NCI-H2107 treated with DMSO at 0.1 percent for 48 hours (cell line): ENCODE results near the gene P2RX3.
"Not testable (repeated sequence)": the region's sequence is repeated elsewhere in the genome, so short reads cannot be mapped to it uniquely, and the experiment has no call there.

Experiments
- DNase-seq: peaks from one replicate; lab custom pipeline; 2025; ENCODE audit not compliant: unreplicated experiment; lab: John Stamatoyannopoulos, UW

Gene P2RX3

DNA sequence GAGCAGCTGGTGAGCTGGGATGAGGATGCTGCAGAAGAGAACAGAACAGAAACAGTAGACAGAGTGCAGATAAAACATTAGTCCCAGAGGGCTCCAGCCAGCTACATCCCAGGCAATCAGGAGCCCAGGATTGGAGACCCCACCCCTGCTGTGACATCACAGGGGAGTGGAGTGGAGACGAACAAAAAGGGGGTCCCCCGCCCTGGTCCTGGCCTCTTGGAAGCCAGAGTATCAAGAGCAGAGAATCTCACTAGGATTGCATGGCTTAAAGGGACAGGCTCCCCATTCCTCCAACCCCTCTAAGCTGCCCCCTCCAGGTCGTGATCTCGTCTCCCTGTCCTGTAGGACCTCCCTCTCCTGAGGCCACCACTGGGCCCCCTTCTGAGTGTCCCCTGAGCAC, at the start of gene P2RX3:
P2RX3 (plus strand) TSS at position 211 of the 400 bp plus-strand sequence. CDS start 199 bp downstream, outside the sequence.
- DNase-seq, result no peak

DNA sequence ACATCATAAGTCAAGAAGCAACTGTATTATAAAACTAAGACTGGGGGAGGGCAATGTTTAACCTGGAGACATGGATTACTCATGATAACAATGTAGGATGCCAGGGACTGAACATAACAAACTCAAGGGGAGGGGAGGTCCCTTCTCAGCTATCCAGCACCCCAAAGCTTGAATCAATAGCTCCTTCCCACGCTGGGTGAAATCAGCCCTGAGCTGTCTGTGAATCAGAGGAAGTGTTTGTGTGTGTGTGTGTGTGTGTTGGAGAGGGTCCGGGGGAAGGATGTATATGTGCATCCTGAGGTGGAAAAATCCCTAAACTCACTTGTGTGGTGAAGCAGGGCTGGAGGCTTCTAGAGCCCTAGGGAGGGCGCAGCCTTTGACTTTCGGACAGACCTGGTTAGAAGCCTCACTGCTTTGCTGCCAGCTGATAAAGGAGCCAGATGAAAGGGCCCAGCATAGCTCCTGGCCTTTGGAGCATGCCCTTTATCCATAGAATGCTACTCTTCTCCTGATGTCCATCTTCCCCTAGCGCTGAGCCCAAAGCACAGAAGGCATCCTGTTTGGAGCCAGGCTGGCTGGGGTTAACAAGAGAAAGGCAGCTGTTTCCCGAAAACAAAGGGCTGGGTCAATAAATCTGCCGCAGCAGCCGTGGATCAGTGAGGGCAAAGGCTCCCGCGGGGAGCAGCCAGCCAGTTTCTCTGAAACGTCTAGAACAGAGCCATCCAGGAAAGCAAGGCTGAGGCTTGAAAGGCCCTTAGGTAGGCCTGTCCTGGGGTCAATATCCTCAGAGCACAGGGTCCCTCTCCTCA, 49.2 kb upstream of the P2RX3 start:
- DNase-seq, result peak; percentile 37

DNA sequence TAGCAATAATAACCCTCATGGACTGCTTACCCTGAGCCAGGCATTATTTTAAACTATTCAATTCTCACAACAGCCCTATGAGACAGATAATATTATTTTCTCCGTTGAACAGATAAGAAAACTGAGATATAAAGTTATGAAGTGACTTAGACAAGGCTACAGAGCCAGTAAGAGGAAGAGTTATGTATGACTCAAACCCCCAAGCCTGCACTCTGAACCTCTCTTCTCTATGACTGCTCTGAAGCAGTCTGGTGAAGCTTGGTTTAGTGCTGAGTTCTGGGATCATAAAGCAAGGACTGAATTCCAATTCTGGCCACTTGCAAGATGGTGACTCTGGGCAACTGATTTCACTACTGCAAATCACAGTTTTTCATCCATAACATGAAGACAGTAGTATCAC, 47.9 kb upstream of the P2RX3 start:
- DNase-seq, result no peak

DNA sequence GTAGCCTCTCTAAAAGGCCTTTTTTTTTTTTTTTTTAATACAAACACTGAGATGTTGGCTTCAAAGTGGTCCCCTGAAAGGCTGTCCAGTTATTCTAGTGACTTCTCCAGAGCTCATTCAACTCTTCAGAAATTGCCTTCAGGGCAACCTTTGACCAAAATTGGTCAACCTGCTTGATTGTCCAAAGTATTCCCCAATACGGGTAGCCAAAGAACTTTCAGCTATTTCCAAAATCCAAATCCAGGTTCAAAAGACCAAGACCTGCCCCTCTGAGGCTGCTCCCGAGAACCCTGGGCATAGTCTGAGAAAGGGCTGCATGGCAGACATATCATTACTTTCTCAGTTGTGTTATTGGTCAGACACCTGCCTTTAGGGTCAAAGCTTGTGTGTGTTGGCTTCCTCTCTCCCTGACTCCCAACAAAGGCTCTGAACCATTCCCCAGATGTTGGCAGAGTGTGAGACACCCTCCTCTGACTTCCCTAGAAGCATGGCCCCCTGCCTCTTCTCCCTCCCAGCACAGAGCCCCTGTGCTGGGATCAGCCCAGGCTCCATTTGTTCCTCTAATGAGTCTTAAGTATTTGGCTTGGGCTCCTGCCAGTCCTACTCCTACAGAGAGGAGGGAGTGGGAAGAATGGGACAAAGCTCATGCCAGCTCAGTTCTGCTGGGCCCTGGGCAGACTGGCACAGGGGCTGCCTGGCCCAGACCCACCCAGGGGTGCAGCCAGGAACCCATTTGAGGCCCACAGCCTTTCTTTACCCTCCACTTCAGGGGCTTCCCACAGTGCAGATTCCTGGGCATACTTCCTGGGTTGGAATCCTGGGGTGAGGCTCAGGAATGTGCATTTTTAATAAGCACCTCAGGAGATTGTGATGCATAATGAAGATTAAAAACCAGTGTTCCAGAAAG, 43.7 kb upstream of the P2RX3 start:
- peak; percentile 26 for DNase-seq

DNA sequence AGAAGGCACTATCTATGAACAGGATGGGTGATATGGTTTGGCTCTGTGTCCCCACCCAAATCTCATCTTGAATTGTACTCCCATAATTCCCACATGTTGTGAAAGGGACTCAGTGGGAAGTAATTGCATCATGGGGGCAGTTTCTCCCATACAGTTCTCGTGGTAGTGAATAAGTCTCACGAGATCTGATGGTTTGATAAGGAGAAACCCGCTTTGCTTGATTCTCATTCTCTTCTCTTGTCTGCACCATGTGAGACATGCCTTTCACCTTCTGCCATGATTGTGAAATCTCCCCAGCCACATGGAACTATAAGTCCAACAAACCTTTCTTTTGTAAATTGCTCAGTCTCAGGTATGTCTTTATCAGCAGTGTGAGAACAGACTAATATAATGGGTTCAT, 41.9 kb upstream of the P2RX3 start:
- DNase-seq, result not testable (repeated sequence)

DNA sequence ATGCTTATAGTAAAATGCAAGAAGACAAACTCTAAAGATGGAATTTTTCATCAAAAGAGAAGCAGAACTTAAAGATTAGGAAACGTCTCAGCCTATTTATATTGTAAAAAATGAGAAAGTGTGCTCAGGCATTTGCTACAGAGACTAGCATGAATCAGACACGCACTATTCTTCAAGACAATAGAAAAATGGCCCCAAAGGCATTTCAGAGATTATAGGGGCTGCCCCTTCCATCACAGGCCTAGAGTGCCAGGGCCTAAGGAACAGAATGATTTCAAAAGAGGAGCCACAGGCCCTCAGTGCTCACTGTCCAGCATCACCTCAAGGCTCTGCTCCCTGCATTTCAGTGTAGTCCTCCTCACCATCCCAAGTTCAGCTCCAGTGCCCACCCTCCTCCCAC, 40.9 kb upstream of the P2RX3 start:
- no peak for DNase-seq

DNA sequence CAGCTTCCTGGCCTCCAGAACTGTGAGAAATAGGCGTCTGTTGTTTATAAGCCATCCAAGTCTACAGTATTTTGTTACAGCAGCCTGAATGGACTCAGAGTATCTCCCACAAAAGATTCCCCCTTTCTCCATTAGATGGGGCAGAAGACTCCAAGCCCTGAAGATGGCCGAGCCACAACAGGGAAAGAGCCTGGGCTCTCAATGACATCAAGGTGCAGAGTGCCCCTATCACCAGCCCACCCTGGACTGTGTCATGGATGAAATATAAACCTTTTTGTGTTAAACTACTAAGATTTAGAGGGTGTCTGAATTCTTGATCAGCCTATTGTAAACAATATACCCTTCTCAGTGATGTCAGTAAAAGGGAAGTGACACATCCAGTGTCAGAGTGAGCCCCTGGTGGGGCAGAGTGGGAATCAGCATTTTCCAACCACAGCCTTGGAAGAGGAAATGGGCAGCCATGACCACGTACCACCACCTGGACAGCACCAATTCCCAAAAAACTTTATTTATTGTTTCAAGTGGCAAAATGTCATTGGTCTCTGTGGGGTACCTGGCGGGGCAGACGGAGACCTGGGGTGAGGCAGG, 38.9 kb upstream of the P2RX3 start:
- no peak for DNase-seq

DNA sequence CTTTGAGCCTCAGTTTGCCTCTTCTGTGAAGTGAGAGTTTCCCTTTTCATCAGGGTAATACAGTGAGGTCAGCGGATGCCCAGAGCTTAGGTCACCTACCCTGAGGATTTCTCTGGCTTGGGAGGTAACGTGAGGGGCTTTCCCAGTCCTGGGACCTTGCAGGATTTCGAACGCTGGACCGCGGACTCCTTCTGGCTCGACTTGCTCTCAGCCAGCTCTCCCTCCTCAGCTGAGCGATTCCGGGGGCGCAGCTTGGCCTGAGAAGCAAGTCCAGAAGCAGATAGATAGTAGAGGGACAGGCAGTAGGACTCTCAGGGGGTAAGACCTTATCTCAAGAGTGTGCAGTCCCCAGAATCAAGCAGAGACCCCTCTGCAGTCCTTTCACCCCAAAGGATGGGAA, 37.4 kb upstream of the P2RX3 start:
- DNase-seq, result no peak

DNA sequence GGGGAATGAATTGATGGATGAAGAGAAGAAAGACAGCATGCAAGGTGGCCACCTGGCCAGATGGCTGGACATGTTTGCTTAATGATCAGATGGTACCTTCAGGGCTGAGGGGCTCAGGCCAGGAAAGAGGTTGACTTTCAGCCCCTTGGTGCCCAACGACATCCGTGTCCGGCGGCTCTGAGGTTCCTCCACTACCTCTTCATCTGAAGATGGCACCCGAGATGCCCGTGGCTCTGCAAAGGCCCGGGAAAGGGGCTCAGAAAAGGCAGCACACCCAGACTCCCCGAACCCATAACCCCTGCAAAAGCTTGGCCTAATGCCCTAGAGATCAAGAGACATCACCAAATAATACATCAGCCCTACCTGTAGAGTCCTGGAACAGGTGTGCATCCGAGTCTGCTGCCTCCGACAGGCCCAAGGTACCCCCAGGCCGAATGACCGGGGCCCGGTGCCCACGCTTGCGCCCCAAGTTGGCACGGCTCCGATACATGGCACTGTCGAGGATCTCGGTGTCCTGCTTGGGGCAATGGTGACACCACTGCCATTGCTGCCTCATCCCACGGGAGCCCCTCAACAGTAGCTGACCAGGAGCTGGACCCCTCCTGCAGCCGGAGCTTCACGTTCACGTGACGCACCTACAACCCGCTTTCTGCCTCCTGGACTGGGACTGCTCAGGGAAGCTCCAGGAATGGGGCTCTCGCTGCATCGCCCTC, 36.3 kb upstream of the P2RX3 start:
- no peak for DNase-seq

DNA sequence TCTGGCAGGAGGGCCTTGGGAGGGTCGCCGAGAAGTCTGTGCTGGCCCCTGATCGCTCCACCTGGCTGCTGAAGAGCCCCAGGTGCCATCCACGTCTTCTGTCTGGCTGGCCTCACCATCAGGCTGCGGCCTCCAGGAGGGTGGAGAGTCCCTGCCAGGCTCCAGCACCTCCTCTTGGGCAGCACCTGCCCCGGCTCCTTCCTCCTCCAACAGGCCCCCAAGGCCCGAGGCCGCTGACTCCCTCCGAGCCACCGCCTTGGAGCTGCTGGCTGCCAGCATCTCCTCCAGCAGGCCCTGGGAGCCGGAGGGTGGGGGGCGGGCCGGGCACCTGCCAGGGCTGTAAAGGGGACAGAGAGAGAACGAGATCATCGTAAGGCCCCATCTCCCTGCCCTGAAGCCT, 35.7 kb upstream of the P2RX3 start:
- no peak for DNase-seq

DNA sequence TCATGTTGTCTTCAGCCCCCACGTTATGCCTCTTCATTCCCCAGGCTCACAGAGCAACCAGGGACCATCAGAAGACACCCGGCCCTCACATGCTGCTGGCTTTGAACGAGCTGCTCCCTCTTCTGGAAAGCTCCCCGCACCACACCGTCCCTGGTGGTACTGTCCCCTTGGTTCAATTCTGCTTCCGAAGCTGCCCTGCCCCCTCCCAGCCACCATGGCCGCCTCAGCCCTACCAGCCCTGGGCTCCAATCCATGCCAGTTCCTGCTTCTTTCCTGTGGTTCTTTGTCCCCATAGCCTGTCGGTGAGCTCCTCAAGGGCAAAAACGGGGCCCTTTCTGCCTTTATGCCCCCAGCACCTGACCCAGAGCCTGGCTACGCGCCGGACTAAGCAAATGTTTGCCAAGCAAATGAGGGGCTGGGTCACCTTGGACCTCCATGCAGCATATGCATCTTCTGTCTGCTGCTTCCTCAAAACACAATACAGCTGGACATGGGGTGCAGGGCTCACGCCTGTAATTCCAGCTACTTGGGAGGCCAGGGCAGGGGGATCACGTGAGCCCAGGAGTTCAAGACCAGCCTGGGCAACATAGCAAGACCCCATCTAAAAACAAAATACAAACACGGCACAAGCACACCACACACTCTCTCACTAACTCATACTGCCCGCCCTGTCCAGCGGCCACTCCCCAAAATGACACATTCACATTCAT, 34.7 kb upstream of the P2RX3 start:
- no peak for DNase-seq

DNA sequence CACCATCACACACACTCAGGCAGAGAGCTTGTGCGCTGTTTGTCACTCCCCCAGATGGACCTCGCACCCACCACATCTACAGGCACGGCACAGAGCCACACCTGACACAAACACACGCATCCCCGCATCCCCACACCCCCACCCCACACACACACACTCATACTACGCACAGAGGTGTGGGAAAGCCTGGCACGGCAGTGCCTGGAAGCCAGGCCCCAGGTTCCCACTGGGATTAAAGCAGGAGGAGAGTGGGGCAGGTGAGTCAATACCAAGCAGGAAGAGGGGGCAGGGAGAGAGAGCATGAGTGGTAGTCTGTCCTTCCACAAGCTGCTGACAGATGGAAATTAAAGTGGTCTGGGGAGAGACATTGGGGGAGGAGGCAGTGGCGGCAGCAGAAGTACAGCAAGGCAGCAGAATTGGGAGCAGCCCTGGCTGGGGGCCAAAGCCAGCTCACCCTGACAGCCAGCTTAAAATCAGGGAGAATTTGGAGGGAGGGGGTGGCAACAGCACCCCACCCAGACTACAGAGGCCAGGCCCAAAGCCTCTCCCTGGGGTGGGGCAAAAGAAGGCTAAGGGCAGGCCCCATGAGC, 34.1 kb upstream of the P2RX3 start:
- peak; percentile 28 for DNase-seq

DNA sequence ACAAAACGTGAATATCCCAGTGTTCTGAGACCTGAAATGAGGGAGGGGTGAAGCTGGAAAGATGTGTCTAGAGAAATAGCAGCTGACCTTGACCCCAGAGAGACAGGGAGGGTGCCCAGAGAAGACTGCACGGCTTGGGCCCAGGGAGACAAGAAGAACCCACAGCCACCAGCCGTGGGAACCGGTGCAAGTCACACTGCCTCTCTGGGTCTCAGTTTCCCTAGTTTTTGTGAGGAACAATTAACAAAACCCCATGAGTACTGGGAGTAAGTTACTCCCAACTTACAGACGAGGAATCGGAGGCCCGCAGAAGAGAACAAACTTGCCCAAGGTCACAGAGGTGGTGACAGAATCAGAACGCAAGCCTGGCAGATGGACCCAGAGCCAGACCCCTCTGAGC, 32.6 kb upstream of the P2RX3 start:
- no peak for DNase-seq

DNA sequence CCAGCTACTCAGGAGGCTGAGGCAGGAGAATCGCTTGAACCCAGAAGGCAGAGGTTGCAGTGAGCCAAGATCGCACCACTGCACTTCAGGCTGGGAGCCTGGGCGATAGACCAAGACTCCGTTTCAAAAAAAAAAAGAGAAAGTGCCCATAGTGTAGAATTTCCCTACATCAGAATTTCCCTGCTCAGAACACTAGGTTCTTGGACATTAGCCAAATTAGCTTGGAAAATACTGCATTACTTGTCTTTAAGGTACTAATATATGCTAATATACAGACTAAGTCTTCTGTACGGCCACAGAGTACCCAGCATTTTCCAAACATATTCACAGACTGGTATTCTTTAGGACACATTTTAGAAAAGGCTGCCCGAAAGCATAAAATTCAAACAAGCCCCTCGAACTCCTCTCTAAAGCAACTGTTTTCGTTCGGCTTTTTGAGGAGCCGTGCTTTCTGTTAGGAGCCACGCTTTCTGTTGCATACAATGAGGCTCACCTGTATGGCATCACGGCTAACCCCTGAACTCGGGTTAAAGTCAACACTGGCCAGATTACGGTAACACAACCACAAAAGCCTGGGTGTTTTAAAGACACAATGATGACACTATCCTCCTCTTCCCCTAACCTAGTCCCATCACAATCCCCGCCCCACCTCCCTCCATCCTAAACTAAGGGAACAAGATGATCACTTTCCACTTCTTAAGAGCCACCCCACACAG, 31.8 kb upstream of the P2RX3 start:
- DNase-seq, result no peak

DNA sequence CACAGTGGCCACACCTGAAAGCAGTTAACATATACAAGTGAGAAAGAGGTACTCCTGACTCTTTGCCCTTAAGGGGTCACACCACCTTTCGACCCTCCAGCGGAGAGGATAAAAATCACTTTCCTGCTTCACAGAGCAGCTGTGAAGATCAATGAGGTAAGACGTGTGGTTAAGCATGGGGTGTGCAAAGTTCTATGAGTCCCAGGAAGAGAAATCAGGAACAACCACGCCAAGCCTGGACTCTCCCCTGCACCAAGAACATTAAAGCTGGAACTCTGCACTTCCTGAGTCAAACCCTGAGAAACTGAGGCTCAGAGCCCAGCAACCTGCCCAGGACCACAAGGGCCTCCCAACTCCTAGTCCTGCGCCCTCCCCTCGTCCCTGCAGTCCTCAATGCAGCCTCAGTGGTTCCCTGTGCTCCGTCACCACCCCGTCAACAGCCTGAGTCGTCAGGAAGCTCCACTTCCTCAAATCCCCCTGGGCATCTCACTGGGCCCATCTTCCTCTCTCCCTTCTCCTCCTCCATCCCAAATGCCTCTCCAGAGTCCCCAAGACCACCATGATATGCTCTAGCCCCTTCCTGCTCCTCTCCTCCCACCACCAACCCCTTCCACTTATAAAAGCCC, 31.1 kb upstream of the P2RX3 start:
- DNase-seq, result no peak

DNA sequence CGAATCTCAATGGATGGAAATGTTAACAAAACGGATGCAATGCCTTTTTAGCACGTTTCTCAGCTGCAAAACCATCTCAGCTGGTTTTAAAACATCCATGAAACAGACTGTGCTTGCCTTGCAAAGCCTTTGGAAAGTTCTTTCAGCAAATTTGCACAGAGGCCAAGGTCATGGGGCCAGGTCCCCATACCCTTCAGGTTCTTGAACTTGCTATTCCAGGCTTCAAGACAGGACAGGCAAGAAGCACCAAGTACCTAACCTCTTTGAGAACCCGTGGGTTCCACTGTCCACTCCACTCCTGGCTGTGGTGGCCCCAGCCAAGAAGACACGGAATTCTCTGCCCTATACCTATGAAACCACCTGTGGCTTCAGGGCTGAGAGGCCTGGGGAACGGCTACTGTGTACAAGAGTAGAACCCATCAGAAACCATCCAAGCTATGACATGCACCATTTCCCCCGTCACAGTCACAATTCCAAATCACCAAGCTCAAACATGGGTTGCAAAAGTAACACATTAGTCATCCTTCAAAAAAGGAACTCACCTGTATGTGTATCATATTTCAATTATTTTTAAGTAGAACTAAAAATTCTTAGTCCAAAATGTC, 30.4 kb upstream of the P2RX3 start:
- no peak for DNase-seq

DNA sequence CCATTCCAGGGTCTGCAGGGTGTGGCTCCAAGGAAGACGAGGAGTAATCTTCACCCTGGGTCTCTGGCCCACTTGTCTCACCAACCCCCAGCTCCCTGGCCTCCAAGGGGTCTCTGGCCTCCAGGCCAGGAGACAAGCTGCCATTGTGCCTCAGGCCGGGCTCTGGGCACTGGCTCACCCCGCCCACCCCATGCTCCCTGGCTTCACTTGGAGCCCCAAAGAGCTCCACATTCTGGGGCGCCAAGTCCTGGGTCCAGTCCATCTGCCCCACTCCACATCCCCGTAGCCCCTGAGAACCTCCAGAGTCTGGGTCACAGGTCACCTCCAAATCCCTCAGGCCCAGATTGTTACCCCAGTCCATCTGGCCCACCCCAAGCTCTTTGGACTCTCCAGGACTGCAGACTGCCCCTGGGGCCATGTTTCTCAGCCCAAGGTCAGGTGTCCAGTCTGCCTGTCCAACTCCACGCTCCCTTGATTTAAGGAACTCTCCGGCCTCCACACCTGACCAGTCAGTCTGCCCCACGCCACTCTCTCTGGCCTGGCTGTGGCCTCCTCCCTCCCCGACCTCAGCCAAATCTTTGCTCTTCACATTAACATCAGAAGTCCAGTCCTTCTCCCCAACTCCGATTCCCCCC, 29.6 kb upstream of the P2RX3 start:
- no peak for DNase-seq
